SH-SY5Y (cell line): Measurements from ENCODE around the gene HOXA4.

Source experiments
- GATA2 ChIP-seq: IDR thresholded peaks from 2 replicates; pipeline ENCODE4 v1.6.1; 2011; ENCODE audit warnings: mild to moderate bottlenecking, low read depth, low read length
- GATA3 ChIP-seq: IDR thresholded peaks from 2 replicates; pipeline ENCODE4 v1.6.1; 2011; ENCODE audit warnings: low read depth, mild to moderate bottlenecking, low read length, moderate library complexity

HOXA4 gene

GRCh38 chr7:27102581-27103442, 27.7 kb downstream of the HOXA4 start, which contains the start of gene HOXA2:
HOXA2 (minus strand) TSS chr7:27102683; CDS start chr7:27102500, 183 bp downstream.
- TF ChIP-seq GATA2 (no peak), GATA3 (no peak)

- TF ChIP-seq GATA2 (no peak), GATA3 (no peak)
Measured at GRCh38 chr7:27101957-27102580, 28.5 kb downstream of the HOXA4 start.

- TF ChIP-seq GATA2 (no peak), GATA3 (no peak)
Measured at GRCh38 chr7:27101171-27101956, 29.2 kb downstream of the HOXA4 start.

GRCh38 chr7:27100694-27101170, 29.8 kb downstream of the HOXA4 start:
- TF ChIP-seq GATA3 (no peak), GATA2 (no peak)

GRCh38 chr7:27099453-27100370, 30.8 kb downstream of the HOXA4 start:
- no peak for TF ChIP-seq GATA3
- TF ChIP-seq GATA2 = no peak

GRCh38 chr7:27098578-27099451, 31.7 kb downstream of the HOXA4 start:
- TF ChIP-seq GATA2 (no peak), GATA3 (no peak)

GRCh38 chr7:27097686-27098577, 32.6 kb downstream of the HOXA4 start:
- TF ChIP-seq GATA3 = no peak
- no peak for TF ChIP-seq GATA2

GRCh38 chr7:27096768-27097514, 33.6 kb downstream of the HOXA4 start:
- TF ChIP-seq GATA3 (no peak), GATA2 (no peak)

- TF ChIP-seq GATA3 (no peak), GATA2 (no peak)
Measured at GRCh38 chr7:27095897-27096767, 34.4 kb downstream of the HOXA4 start, which contains the start of gene HOXA1. HOXA1 (minus strand) TSS chr7:27096000; CDS start chr7:27095912, 88 bp downstream.

GRCh38 chr7:27095050-27095896, 35.3 kb downstream of the HOXA4 start:
- TF ChIP-seq GATA2 = no peak
- TF ChIP-seq GATA3 = no peak
